SK-N-SH (cell line): ENCODE results near the gene FDX2. TPM values are rescaled to one million over a fixed set of nuclear protein-coding genes. Genes with fewer than 3 reads are reported as not detected.
A peak's percentile ranks its signal among the peaks of the same experiment; 100 is the strongest.

Experiments used
- CTCF ChIA-PET: fragments of 300-600, 350-600 bp; formaldehyde crosslinking; extraction: SDS; loops from one replicate; lab custom pipeline; 2021; lab: Yijun Ruan, JAX
- POLR2A ChIA-PET: fragments of 350-600 bp; sonication (Branson Sonifier 250); formaldehyde crosslinking; extraction: SDS; loops from one replicate; lab custom pipeline; 2020; ENCODE audit warnings: antibody characterized with exemption, inconsistent platforms; lab: Yijun Ruan, JAX
- DNase-seq: peaks from one replicate; pipeline ENCODE4 v3.0.0; 2012
- H2AFZ ChIP-seq: fragments of 200-600 bp; sonication (generic); 2 replicates; pipeline ENCODE4 v1.8.1; 2016; ENCODE audit warnings: antibody characterized with exemption, mild to moderate bottlenecking, low read depth
- H3F3A ChIP-seq: fragments of 200-600 bp; sonication (generic); replicated peaks from 2 replicates; pipeline ENCODE3; 2016; ENCODE audit warnings: antibody characterized with exemption, mild to moderate bottlenecking; ENCODE audit not compliant: insufficient read depth
- H3K27ac ChIP-seq, 2 experiments: fragments of 200-500 bp in 1 of 2; fragments of 200-600 bp in 1 of 2; sonication (Bioruptor generic) in 1 of 2; sonication (generic), shearing (Covaris generic) in 1 of 2; 2 replicates each; pipeline versions ENCODE4 v1.5.1 to v1.6.1; 2014 to 2016; ENCODE audit warnings: low read depth in 2 of 2, inconsistent platforms in 1 of 2, low read length in 1 of 2, mild to moderate bottlenecking in 1 of 2, mixed read lengths in 1 of 2
- H3K27me3 ChIP-seq: fragments of 200-600 bp; sonication (generic), shearing (Covaris generic); 2 replicates; pipeline ENCODE4 v1.6.1; 2016; ENCODE audit warnings: mixed run types; ENCODE audit not compliant: insufficient read depth
- H3K36me3 ChIP-seq, 2 experiments: fragments of 200-500 bp in 1 of 2; fragments of 200-600 bp in 1 of 2; sonication (Bioruptor generic) in 1 of 2; sonication (generic) in 1 of 2; replicated peaks in 1 of 2; 2 replicates each; pipeline versions ENCODE3 to v1.5.1; 2014 to 2016; ENCODE audit warnings: low read length in 1 of 2, mild to moderate bottlenecking in 1 of 2; ENCODE audit not compliant: insufficient read depth in 2 of 2, control insufficient read depth in 1 of 2
- H3K4me1 ChIP-seq, 2 experiments: fragments of 200-500 bp in 1 of 2; fragments of 200-600 bp in 1 of 2; sonication (Bioruptor generic) in 1 of 2; sonication (generic), shearing (Covaris generic) in 1 of 2; 2 replicates each; pipeline versions ENCODE4 v1.5.1 to v1.6.1; 2014 to 2016; ENCODE audit warnings: low read depth in 1 of 2, low read length in 1 of 2, mixed run types in 1 of 2; ENCODE audit not compliant: insufficient read depth in 2 of 2, control insufficient read depth in 1 of 2
- H3K4me2 ChIP-seq: fragments of 200-600 bp; sonication (generic), shearing (Covaris generic); 2 replicates; pipeline ENCODE4 v1.6.1; 2017; ENCODE audit warnings: mixed run types
- H3K4me3 ChIP-seq, 2 experiments: fragments of 200-500 bp in 1 of 2; fragments of 200-600 bp in 1 of 2; sonication (Bioruptor generic) in 1 of 2; sonication (generic), shearing (Covaris generic) in 1 of 2; 2 replicates each; pipeline versions ENCODE4 v1.5.1 to v1.8.1; 2014 to 2016; ENCODE audit warnings: low read depth in 2 of 2, inconsistent platforms in 1 of 2, low read length in 1 of 2, mild to moderate bottlenecking in 1 of 2, mixed read lengths in 1 of 2, moderate library complexity in 1 of 2
- H3K79me2 ChIP-seq: fragments of 200-600 bp; sonication (generic); 2 replicates; pipeline ENCODE4 v1.8.1; 2017; ENCODE audit warnings: mild to moderate bottlenecking; ENCODE audit not compliant: insufficient read depth
- H3K9ac ChIP-seq: fragments of 200-600 bp; sonication (generic); 2 replicates; pipeline ENCODE4 v1.6.1; 2017; ENCODE audit warnings: mixed run types
- H3K9me2 ChIP-seq: fragments of 200-600 bp; sonication (generic); 2 replicates; pipeline ENCODE4 v1.6.1; 2017; ENCODE audit warnings: mixed run types
- H3K9me3 ChIP-seq: fragments of 200-600 bp; sonication (generic); 2 replicates; pipeline ENCODE4 v1.6.1; 2017; ENCODE audit warnings: mixed run types, mild to moderate bottlenecking, moderate library complexity
- H4K20me1 ChIP-seq: fragments of 200-600 bp; sonication (generic); 2 replicates; pipeline ENCODE4 v1.6.1; 2017; ENCODE audit warnings: mild to moderate bottlenecking, mixed run types; ENCODE audit not compliant: insufficient read depth
- CTCF ChIP-seq: fragments of 200-600 bp; sonication (generic); IDR thresholded peaks from 2 replicates; pipeline ENCODE4 v1.6.1; 2017; ENCODE audit warnings: antibody characterized with exemption, mild to moderate bottlenecking, moderate library complexity
- ELF1 ChIP-seq: IDR thresholded peaks from 2 replicates; pipeline ENCODE4 v1.4.0; 2012
- EP300 ChIP-seq, 2 experiments: IDR thresholded peaks; 2 replicates each; pipeline versions ENCODE4 v1.4.0 to v1.6.1; 2012; ENCODE audit warnings: borderline replicate concordance in 1 of 2, low read depth in 1 of 2, low read length in 1 of 2
- FOSL2 ChIP-seq: IDR thresholded peaks from 2 replicates; pipeline ENCODE4 v1.4.0; 2012; ENCODE audit warnings: low read depth, mild to moderate bottlenecking, moderate library complexity, borderline replicate concordance
- GABPA ChIP-seq: IDR thresholded peaks from 2 replicates; pipeline ENCODE4 v1.4.0; 2012; ENCODE audit warnings: low read depth, mild to moderate bottlenecking
- IRF3 ChIP-seq: fragments of 150-350 bp; IDR thresholded peaks from 2 replicates; pipeline ENCODE4 v1.6.1; 2016; ENCODE audit warnings: mild to moderate bottlenecking, low read depth, low read length
- MAX ChIP-seq: IDR thresholded peaks from 2 replicates; pipeline ENCODE4 v1.4.0; 2012; ENCODE audit warnings: low read depth
- MEF2A ChIP-seq: IDR thresholded peaks from 2 replicates; pipeline ENCODE4 v1.4.0; 2012; ENCODE audit warnings: low read depth, borderline replicate concordance
- MXI1 ChIP-seq: IDR thresholded peaks from 2 replicates; pipeline ENCODE4 v1.6.1; 2012; ENCODE audit warnings: mild to moderate bottlenecking, low read depth, low read length, improper control_type of control experiment
- NFIC ChIP-seq: IDR thresholded peaks from 2 replicates; pipeline ENCODE4 v1.4.0; 2012; ENCODE audit warnings: borderline replicate concordance
- NRF1 ChIP-seq: IDR thresholded peaks from 2 replicates; pipeline ENCODE4 v1.6.1; 2012; ENCODE audit warnings: low read depth, mild to moderate bottlenecking, low read length
- RAD21 ChIP-seq: IDR thresholded peaks from 2 replicates; pipeline ENCODE4 v1.6.1; 2012; ENCODE audit warnings: mild to moderate bottlenecking, low read length
- RCOR1 ChIP-seq: fragments of 150-350 bp; IDR thresholded peaks from 2 replicates; pipeline ENCODE4 v1.6.1; 2017; ENCODE audit warnings: antibody characterized with exemption, low read length
- REST ChIP-seq: IDR thresholded peaks from 2 replicates; pipeline ENCODE4 v1.6.1; 2012; ENCODE audit warnings: mild to moderate bottlenecking, low read depth, low read length, moderate library complexity
- SMC3 ChIP-seq: IDR thresholded peaks from 2 replicates; pipeline ENCODE4 v1.6.1; 2012; ENCODE audit warnings: low read depth, low read length, improper control_type of control experiment
- TEAD4 ChIP-seq: IDR thresholded peaks from 2 replicates; pipeline ENCODE4 v1.4.0; 2012; ENCODE audit warnings: mild to moderate bottlenecking, borderline replicate concordance; ENCODE audit not compliant: insufficient read depth
- USF1 ChIP-seq: IDR thresholded peaks from 2 replicates; pipeline ENCODE4 v1.4.0; 2012; ENCODE audit warnings: low read depth, borderline replicate concordance
- USF2 ChIP-seq: fragments of 150-350 bp; IDR thresholded peaks from 2 replicates; pipeline ENCODE4 v1.6.1; 2017; ENCODE audit warnings: antibody characterized with exemption, low read length, low read depth, borderline replicate concordance
- YY1 ChIP-seq: IDR thresholded peaks from 2 replicates; pipeline ENCODE4 v1.4.0; 2012; ENCODE audit warnings: low read depth, mild to moderate bottlenecking
- whole genome bisulfite sequencing: methylation state at CpG from one replicate; pipeline ENCODE4 v1.1.6; 2017; ENCODE audit warnings: low lambda C conversion rate; 5-methylcytosine and 5-hydroxymethylcytosine counted together
- polyA plus RNA-seq, 3 experiments: library from polyadenylated mRNA; depleted of rRNA; stranded (reverse); fragments of >200 nt; gene quantifications; 2 replicates each; pipeline ENCODE4 v1.2.3, GENCODE V29; 2012

The FDX2 gene
- polyA plus RNA-seq, 1 of the 3 experiments (the other 2 are of a cell fraction): 45.8 TPM

GRCh38 chr19:10353793-10354391, 38.1 kb upstream of the FDX2 start:
- no peak overlapping the region for H3K4me2 ChIP-seq
- no peaks in the 10 kb centered on the region for H3K9me3 ChIP-seq
- H3K27ac ChIP-seq: no peak overlapping the region
- ChIA-PET POLR2A (no interaction called here), CTCF (no interaction called here)
- DNase-seq: peak; percentile 77
- no peaks in the 10 kb centered on the region for H3K79me2 ChIP-seq
- H3K4me3 ChIP-seq: no peak overlapping the region
- no peak overlapping the region for H2AFZ ChIP-seq
- H3K4me1 ChIP-seq: no peaks in the 10 kb centered on the region
- H3K27me3 ChIP-seq: no peaks in the 10 kb centered on the region
- 95% methylated on average over 27 of the region's 32 CpGs for WGBS
- no peaks in the 10 kb centered on the region for H3F3A ChIP-seq
- no peak overlapping the region for H3K9ac ChIP-seq
- H4K20me1 ChIP-seq: no peaks in the 10 kb centered on the region
- TF ChIP-seq IRF3 (no peak), EP300 (IDR thresholded peaks at IDR 0.05; ENCODE audit: borderline replicate concordance in 1 of 2, low read depth in 1 of 2, low read length in 1 of 2) (no peak), CTCF (no peak), USF1 (no peak), MEF2A (no peak), YY1 (no peak), MAX (no peak), FOSL2 (no peak), USF2 (no peak), RAD21 (no peak), NRF1 (no peak), ELF1 (no peak), REST (no peak), TEAD4 (no peak), GABPA (no peak), NFIC (no peak), RCOR1 (no peak), SMC3 (no peak), MXI1 (no peak)
- H3K36me3 ChIP-seq: peaks cover 8 to 10% of the 10 kb centered on the region in 2 experiments
- H3K9me2 ChIP-seq: no peaks in the 10 kb centered on the region
